ENCODE results near the gene JUND. TPM values are rescaled to one million over a fixed set of nuclear protein-coding genes. Genes with fewer than 3 reads are reported as not detected.
A peak's percentile ranks its signal among the peaks of the same experiment; 100 is the strongest.

JUND gene
- total and polyA plus RNA-seq, 4 donors: 12.8 to 103 (median 41.8) TPM

DNA sequence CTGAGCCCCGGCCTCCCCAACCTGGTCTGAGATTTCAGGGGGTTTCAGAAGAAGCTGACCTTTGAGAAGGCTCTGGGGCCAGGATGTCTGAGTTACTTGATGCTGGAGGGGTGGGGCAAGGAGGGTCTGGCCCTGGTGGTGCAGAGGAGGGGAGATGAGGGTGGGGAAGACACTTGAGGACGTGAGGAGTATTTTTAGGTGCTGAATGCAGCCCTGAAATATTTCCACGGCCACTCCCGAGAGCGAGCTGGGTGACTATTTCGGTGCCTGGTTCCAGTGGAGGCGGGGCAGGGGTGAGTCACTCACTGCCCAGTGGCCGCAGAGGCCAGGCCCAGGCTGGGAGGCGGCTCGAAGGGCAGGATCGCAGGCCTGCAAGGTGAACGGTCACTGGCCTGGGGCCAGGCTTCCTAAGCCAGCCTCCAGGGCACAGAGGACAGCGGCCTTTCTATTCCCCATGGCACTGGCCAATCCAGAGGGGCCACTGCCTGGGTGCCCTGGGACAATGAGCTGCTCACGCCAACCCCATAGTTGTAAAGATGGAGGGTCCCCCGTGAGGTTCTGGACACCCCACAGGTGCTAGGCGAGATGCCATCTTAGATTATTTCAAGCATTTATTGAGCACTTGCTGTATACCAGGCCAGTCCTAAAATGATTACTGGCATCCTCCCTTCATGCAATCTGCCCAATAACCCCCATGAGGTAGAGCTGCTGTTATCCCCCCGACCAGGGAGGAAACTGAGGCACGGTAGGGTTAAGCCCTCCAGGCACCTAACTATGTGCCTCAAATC lies 19.7 kb upstream of the JUND start (continued):
- TF ChIP-seq RXRA (IDR thresholded peaks at IDR 0.05): peak; percentile 85 to 92
- TF ChIP-seq, protein P1, sequence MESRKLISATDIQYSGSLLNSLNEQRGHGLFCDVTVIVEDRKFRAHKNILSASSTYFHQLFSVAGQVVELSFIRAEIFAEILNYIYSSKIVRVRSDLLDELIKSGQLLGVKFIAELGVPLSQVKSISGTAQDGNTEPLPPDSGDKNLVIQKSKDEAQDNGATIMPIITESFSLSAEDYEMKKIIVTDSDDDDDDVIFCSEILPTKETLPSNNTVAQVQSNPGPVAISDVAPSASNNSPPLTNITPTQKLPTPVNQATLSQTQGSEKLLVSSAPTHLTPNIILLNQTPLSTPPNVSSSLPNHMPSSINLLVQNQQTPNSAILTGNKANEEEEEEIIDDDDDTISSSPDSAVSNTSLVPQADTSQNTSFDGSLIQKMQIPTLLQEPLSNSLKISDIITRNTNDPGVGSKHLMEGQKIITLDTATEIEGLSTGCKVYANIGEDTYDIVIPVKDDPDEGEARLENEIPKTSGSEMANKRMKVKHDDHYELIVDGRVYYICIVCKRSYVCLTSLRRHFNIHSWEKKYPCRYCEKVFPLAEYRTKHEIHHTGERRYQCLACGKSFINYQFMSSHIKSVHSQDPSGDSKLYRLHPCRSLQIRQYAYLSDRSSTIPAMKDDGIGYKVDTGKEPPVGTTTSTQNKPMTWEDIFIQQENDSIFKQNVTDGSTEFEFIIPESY (IDR thresholded peaks at IDR 0.05): no peak
- no peak for TF ChIP-seq FOXA1 (IDR thresholded peaks at IDR 0.05)
- TF ChIP-seq FOXA2 (IDR thresholded peaks at IDR 0.05): no peak
- peak; percentile 99 for TF ChIP-seq JUND (IDR thresholded peaks at IDR 0.05)
- TF ChIP-seq, protein P2, sequence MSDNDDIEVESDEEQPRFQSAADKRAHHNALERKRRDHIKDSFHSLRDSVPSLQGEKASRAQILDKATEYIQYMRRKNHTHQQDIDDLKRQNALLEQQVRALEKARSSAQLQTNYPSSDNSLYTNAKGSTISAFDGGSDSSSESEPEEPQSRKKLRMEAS (IDR thresholded peaks at IDR 0.05): peak; percentile 55
- TF ChIP-seq RAD21 (IDR thresholded peaks at IDR 0.05): peak in 1 of 2 donors; percentile 56
- peak; percentile 80 for TF ChIP-seq HNF4A (conservative IDR thresholded peaks at IDR 0.05)
- peak; percentile 68 for TF ChIP-seq YY1 (IDR thresholded peaks at IDR 0.05)

DNA sequence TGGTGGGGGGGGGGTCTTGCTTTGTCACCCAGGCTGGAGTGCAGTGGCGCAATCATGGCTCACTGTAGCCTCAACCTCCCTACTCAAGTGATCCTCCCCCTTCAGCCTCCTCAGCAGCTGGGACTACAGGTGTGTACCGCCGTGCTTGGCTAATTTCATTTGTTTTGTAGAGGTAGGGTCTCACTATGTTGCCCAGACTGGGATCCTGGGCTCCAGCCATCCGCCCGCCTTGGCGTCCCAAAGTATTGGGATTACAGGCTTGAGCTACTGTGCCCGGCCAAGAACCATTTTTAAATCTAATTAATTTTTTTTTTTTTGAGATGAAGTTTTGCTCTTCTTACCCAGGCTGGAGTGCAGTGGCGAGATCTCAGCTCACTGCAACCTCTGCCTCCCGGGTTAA lies 18.2 kb upstream of the JUND start:
- H3K27ac ChIP-seq (ENCODE audit: low read depth in 1 of 2, low read length in 2 of 2): no peak overlapping the region
- no peaks in the 10 kb centered on the region for H3K27me3 ChIP-seq (ENCODE audit: control insufficient read depth in 4 of 4, insufficient read depth in 4 of 4, low read length in 3 of 4)
- 94% methylated on average over 9 of the region's 9 CpGs for WGBS
- no peak for DNase-seq (ENCODE audit: low spot score)
- no peak overlapping the region for H3K4me3 ChIP-seq (ENCODE audit: low read depth in 1 of 3, low read length in 3 of 3)
- H3K9me3 ChIP-seq (ENCODE audit: control insufficient read depth in 4 of 4, low read length in 3 of 4): no peaks in the 10 kb centered on the region
- H3K36me3 ChIP-seq (ENCODE audit: control insufficient read depth in 4 of 4, insufficient read depth in 3 of 4, low read depth in 1 of 4, low read length in 3 of 4): no peaks in the 10 kb centered on the region
- no peak for TF ChIP-seq FOXA1 (IDR thresholded peaks at IDR 0.05)
- TF ChIP-seq, protein P3, sequence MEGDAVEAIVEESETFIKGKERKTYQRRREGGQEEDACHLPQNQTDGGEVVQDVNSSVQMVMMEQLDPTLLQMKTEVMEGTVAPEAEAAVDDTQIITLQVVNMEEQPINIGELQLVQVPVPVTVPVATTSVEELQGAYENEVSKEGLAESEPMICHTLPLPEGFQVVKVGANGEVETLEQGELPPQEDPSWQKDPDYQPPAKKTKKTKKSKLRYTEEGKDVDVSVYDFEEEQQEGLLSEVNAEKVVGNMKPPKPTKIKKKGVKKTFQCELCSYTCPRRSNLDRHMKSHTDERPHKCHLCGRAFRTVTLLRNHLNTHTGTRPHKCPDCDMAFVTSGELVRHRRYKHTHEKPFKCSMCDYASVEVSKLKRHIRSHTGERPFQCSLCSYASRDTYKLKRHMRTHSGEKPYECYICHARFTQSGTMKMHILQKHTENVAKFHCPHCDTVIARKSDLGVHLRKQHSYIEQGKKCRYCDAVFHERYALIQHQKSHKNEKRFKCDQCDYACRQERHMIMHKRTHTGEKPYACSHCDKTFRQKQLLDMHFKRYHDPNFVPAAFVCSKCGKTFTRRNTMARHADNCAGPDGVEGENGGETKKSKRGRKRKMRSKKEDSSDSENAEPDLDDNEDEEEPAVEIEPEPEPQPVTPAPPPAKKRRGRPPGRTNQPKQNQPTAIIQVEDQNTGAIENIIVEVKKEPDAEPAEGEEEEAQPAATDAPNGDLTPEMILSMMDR (IDR thresholded peaks at IDR 0.05; ENCODE audit: low read depth, low read length, missing input control): no peak
- TF ChIP-seq RAD21 (IDR thresholded peaks at IDR 0.05): no peak
- TF ChIP-seq EGR1 (IDR thresholded peaks at IDR 0.05; ENCODE audit: low read depth in 2 of 2): no peak
- TF ChIP-seq JUND (IDR thresholded peaks at IDR 0.05): no peak
- peaks cover 6 to 21% (median 14%) of the 10 kb centered on the region in 4 donors for H3K4me1 ChIP-seq (ENCODE audit: control insufficient read depth in 4 of 4, insufficient read depth in 4 of 4, low read length in 3 of 4)
- H3K9ac ChIP-seq (ENCODE audit: low read depth in 1 of 2, low read length in 2 of 2): no peak overlapping the region

DNA sequence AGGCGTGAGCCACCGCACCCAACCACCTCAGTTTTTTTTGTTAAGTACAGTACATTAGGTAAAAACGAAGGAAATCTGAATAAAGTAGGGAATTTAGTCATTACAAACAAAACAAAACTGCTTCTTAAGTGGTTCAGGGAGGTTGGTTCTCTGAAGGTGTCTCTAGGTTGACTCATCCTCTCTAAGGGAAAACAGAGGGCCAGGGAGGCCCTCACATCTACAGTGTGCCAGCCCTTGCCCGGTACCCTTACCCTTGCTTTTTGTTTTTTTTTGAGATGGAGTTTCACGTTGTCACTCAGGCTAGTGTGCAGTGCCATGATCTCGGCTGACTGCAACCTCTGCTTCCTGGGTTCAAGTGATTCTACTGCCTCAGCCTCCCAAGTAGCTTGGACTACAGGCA lies 17.2 kb upstream of the JUND start:
- no peak for DNase-seq (ENCODE audit: low spot score)
- H3K9me3 ChIP-seq (ENCODE audit: control insufficient read depth in 4 of 4, low read length in 3 of 4): no peaks in the 10 kb centered on the region
- H3K36me3 ChIP-seq (ENCODE audit: control insufficient read depth in 4 of 4, insufficient read depth in 3 of 4, low read depth in 1 of 4, low read length in 3 of 4): no peaks in the 10 kb centered on the region
- no peak overlapping the region for H3K27ac ChIP-seq (ENCODE audit: low read depth in 1 of 2, low read length in 2 of 2)
- H3K27me3 ChIP-seq (ENCODE audit: control insufficient read depth in 4 of 4, insufficient read depth in 4 of 4, low read length in 3 of 4): no peaks in the 10 kb centered on the region
- H3K4me3 ChIP-seq (ENCODE audit: low read depth in 1 of 3, low read length in 3 of 3): no peak overlapping the region
- peaks cover 6 to 17% (median 12%) of the 10 kb centered on the region in 4 donors for H3K4me1 ChIP-seq (ENCODE audit: control insufficient read depth in 4 of 4, insufficient read depth in 4 of 4, low read length in 3 of 4)
- 88% methylated on average over 6 of the region's 6 CpGs for WGBS
- TF ChIP-seq RXRA (IDR thresholded peaks at IDR 0.05) (no peak), FOXA2 (IDR thresholded peaks at IDR 0.05) (no peak), SP1 (IDR thresholded peaks at IDR 0.05) (no peak), EGR1 (IDR thresholded peaks at IDR 0.05; ENCODE audit: low read depth in 2 of 2) (no peak)
- H3K9ac ChIP-seq (ENCODE audit: low read depth in 1 of 2, low read length in 2 of 2): no peak overlapping the region
